Measurements from ENCODE around the gene TRAK1.

TRAK1 gene

DNA sequence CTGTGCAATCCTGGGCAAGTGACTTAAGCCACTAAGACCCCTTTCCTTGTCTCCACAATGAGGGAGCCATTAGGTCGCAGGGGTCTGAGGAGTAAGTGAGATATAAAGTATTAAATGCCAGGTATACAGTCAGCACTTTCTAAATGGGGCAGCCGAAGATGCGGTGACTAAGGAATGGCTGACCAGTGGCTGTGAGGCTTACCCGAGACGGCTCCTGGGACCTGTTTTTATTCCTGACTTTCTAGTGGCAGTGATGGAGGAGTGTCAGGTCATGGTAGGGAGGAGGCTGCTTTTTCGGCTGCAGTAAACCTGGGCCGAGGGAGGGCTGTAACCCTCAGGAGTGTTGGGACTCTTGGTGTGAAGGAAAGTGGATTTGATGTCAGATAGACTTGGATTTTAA is 52.3 kb downstream of the TRAK1 start:
- 100% methylated on average over 5 of the region's 7 CpGs for WGBS (ENCODE audit: insufficient coverage)
- Histone ChIP-seq H3K27me3 (replicated peaks in 2 of 5; ENCODE audit: control insufficient read depth in 4 of 5, insufficient read depth in 5 of 5, low read length in 4 of 5) (no peaks in the 10 kb centered on the region), H3K4me1 (ENCODE audit: control extremely low read depth in 1 of 4, control insufficient read depth in 4 of 4, insufficient read depth in 4 of 4, low read length in 3 of 4) (peaks cover 0 to 7% (median 5%) of the 10 kb centered on the region in 4 experiments), H3K4me3 (ENCODE audit: control insufficient read depth in 1 of 7, extremely low read depth in 1 of 7, insufficient read depth in 4 of 7, low read depth in 2 of 7, low read length in 6 of 7) (no peak overlapping the region), H3K27ac (ENCODE audit: insufficient read depth in 1 of 2, low read depth in 1 of 2, low read length in 2 of 2, poor library complexity in 1 of 2, severe bottlenecking in 2 of 2) (no peak overlapping the region), H3K9me3 (ENCODE audit: control extremely low read depth in 1 of 5, control insufficient read depth in 4 of 5, insufficient read depth in 2 of 5, low read depth in 1 of 5, low read length in 4 of 5) (no peaks in the 10 kb centered on the region), H3K36me3 (ENCODE audit: control insufficient read depth in 4 of 4, insufficient read depth in 4 of 4, low read length in 3 of 4) (peaks cover 0 to 10% (median 8%) of the 10 kb centered on the region in 4 experiments)
- no peak for DNase-seq
- ChIA-PET CTCF (no interaction called here), POLR2A (no interaction called here)

DNA sequence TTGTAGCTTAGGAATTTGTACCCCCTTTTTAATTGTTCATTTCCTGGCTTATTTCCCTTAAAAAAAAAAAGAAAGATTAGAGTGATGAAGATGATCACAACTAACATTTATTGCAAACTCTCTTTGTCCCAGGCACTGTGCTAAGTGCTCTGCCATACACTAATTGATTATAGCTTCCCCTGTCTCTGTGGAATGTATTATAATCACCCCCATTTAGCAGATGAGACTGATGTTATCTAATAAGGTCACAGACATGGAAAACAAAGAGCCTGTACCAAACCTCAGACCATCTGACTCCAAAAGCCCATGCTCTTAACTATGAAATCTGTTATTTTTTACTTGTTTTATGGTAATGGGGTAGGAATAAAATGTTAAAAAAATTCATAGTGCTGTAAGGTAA is 53.1 kb downstream of the TRAK1 start:
- CTCF ChIA-PET = interaction anchor here (1.5 kb wide), 1 partner anchor 45 kb away, joined by 3 read pairs; no protein-coding TSS in a partner anchor
- no peaks in the 10 kb centered on the region for H3K27me3 ChIP-seq (replicated peaks in 2 of 5; ENCODE audit: control insufficient read depth in 4 of 5, insufficient read depth in 5 of 5, low read length in 4 of 5)
- no peak overlapping the region for H3K4me3 ChIP-seq (ENCODE audit: control insufficient read depth in 1 of 7, extremely low read depth in 1 of 7, insufficient read depth in 4 of 7, low read depth in 2 of 7, low read length in 6 of 7)
- H3K36me3 ChIP-seq (ENCODE audit: control insufficient read depth in 4 of 4, insufficient read depth in 4 of 4, low read length in 3 of 4) = peaks cover 0 to 9% (median 7%) of the 10 kb centered on the region in 4 experiments
- POLR2A ChIA-PET = interaction anchor here (0.6 kb wide), 1 partner anchor 12 kb away, joined by 5 read pairs; no protein-coding TSS in a partner anchor
- H3K27ac ChIP-seq (ENCODE audit: insufficient read depth in 1 of 2, low read depth in 1 of 2, low read length in 2 of 2, poor library complexity in 1 of 2, severe bottlenecking in 2 of 2) = no peak overlapping the region
- H3K9me3 ChIP-seq (ENCODE audit: control extremely low read depth in 1 of 5, control insufficient read depth in 4 of 5, insufficient read depth in 2 of 5, low read depth in 1 of 5, low read length in 4 of 5) = no peaks in the 10 kb centered on the region
- H3K4me1 ChIP-seq (ENCODE audit: control extremely low read depth in 1 of 4, control insufficient read depth in 4 of 4, insufficient read depth in 4 of 4, low read length in 3 of 4) = peaks cover 0 to 7% (median 6%) of the 10 kb centered on the region in 4 experiments
- no peak for DNase-seq

- Histone ChIP-seq H3K4me1 (ENCODE audit: control extremely low read depth in 1 of 4, control insufficient read depth in 4 of 4, insufficient read depth in 4 of 4, low read length in 3 of 4) (peaks cover 0 to 15% (median 10%) of the 10 kb centered on the region in 4 experiments), H3K4me3 (ENCODE audit: control insufficient read depth in 1 of 7, extremely low read depth in 1 of 7, insufficient read depth in 4 of 7, low read depth in 2 of 7, low read length in 6 of 7) (no peak overlapping the region), H3K27ac (ENCODE audit: insufficient read depth in 1 of 2, low read depth in 1 of 2, low read length in 2 of 2, poor library complexity in 1 of 2, severe bottlenecking in 2 of 2) (no peak overlapping the region), H3K9me3 (ENCODE audit: control extremely low read depth in 1 of 5, control insufficient read depth in 4 of 5, insufficient read depth in 2 of 5, low read depth in 1 of 5, low read length in 4 of 5) (no peaks in the 10 kb centered on the region), H3K27me3 (replicated peaks in 2 of 5; ENCODE audit: control insufficient read depth in 4 of 5, insufficient read depth in 5 of 5, low read length in 4 of 5) (no peaks in the 10 kb centered on the region), H3K36me3 (ENCODE audit: control insufficient read depth in 4 of 4, insufficient read depth in 4 of 4, low read length in 3 of 4) (peaks cover 0 to 3% (median 1%) of the 10 kb centered on the region in 4 experiments)
- 27% methylated on average over 2 of the region's 5 CpGs for WGBS (ENCODE audit: insufficient coverage)
- ChIA-PET CTCF (no interaction called here), POLR2A (no interaction called here)
- no peak for DNase-seq
Observed at GRCh38 chr3:42148086-42148848, 57.1 kb downstream of the TRAK1 start.

- H3K27me3 ChIP-seq (replicated peaks in 2 of 5; ENCODE audit: control insufficient read depth in 4 of 5, insufficient read depth in 5 of 5, low read length in 4 of 5) = no peaks in the 10 kb centered on the region
- no peaks in the 10 kb centered on the region for H3K9me3 ChIP-seq (ENCODE audit: control extremely low read depth in 1 of 5, control insufficient read depth in 4 of 5, insufficient read depth in 2 of 5, low read depth in 1 of 5, low read length in 4 of 5)
- peaks cover 0 to 3% (median 1%) of the 10 kb centered on the region in 4 experiments for H3K36me3 ChIP-seq (ENCODE audit: control insufficient read depth in 4 of 4, insufficient read depth in 4 of 4, low read length in 3 of 4)
- ChIA-PET CTCF (no interaction called here), POLR2A (no interaction called here)
- WGBS (ENCODE audit: insufficient coverage) = 95% methylated on average over 11 of the region's 11 CpGs
- H3K4me1 ChIP-seq (ENCODE audit: control extremely low read depth in 1 of 4, control insufficient read depth in 4 of 4, insufficient read depth in 4 of 4, low read length in 3 of 4) = peaks cover 0 to 15% (median 10%) of the 10 kb centered on the region in 4 experiments
- H3K4me3 ChIP-seq (ENCODE audit: control insufficient read depth in 1 of 7, extremely low read depth in 1 of 7, insufficient read depth in 4 of 7, low read depth in 2 of 7, low read length in 6 of 7) = no peak overlapping the region
- H3K27ac ChIP-seq (ENCODE audit: insufficient read depth in 1 of 2, low read depth in 1 of 2, low read length in 2 of 2, poor library complexity in 1 of 2, severe bottlenecking in 2 of 2) = no peak overlapping the region
- DNase-seq = no peak
Observed at GRCh38 chr3:42148982-42149432, 57.9 kb downstream of the TRAK1 start.

GRCh38 chr3:42149532-42149931 is 58.4 kb downstream of the TRAK1 start:
- H3K9me3 ChIP-seq (ENCODE audit: control extremely low read depth in 1 of 5, control insufficient read depth in 4 of 5, insufficient read depth in 2 of 5, low read depth in 1 of 5, low read length in 4 of 5) = no peaks in the 10 kb centered on the region
- H3K36me3 ChIP-seq (ENCODE audit: control insufficient read depth in 4 of 4, insufficient read depth in 4 of 4, low read length in 3 of 4) = peaks cover 0 to 3% (median 1%) of the 10 kb centered on the region in 4 experiments
- WGBS (ENCODE audit: insufficient coverage) = 95% methylated on average over 3 of the region's 8 CpGs
- peaks cover 0 to 15% (median 10%) of the 10 kb centered on the region in 4 experiments for H3K4me1 ChIP-seq (ENCODE audit: control extremely low read depth in 1 of 4, control insufficient read depth in 4 of 4, insufficient read depth in 4 of 4, low read length in 3 of 4)
- H3K27me3 ChIP-seq (replicated peaks in 2 of 5; ENCODE audit: control insufficient read depth in 4 of 5, insufficient read depth in 5 of 5, low read length in 4 of 5) = no peaks in the 10 kb centered on the region
- no peak overlapping the region for H3K27ac ChIP-seq (ENCODE audit: insufficient read depth in 1 of 2, low read depth in 1 of 2, low read length in 2 of 2, poor library complexity in 1 of 2, severe bottlenecking in 2 of 2)
- POLR2A ChIA-PET = no interaction called here
- no peak overlapping the region for H3K4me3 ChIP-seq (ENCODE audit: control insufficient read depth in 1 of 7, extremely low read depth in 1 of 7, insufficient read depth in 4 of 7, low read depth in 2 of 7, low read length in 6 of 7)
- CTCF ChIA-PET = no interaction called here
- DNase-seq = no peak

DNA sequence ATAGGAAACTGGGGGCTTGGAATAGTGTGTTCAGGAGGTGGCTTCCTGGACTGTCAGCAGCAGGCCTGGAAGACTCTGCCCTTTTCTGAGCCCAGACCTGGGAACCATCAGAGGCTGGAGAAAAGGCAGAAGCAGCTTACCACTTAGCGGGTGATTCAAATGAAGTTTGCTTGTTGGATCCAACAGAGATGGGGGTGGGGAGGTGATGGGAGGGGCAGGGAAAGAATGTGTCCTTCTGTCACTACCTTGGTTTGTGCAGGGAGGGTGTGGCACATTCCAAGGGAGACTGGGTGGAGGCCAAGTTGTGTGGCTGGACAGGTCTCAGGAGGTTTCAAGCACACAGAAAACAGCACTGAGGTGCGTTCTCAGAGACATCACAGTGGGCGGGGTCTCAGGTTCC is 58.8 kb downstream of the TRAK1 start:
- H3K27me3 ChIP-seq (replicated peaks in 2 of 5; ENCODE audit: control insufficient read depth in 4 of 5, insufficient read depth in 5 of 5, low read length in 4 of 5) = no peaks in the 10 kb centered on the region
- H3K4me1 ChIP-seq (ENCODE audit: control extremely low read depth in 1 of 4, control insufficient read depth in 4 of 4, insufficient read depth in 4 of 4, low read length in 3 of 4) = peaks cover 0 to 15% (median 10%) of the 10 kb centered on the region in 4 experiments
- no peak for DNase-seq
- no peak overlapping the region for H3K4me3 ChIP-seq (ENCODE audit: control insufficient read depth in 1 of 7, extremely low read depth in 1 of 7, insufficient read depth in 4 of 7, low read depth in 2 of 7, low read length in 6 of 7)
- no peaks in the 10 kb centered on the region for H3K9me3 ChIP-seq (ENCODE audit: control extremely low read depth in 1 of 5, control insufficient read depth in 4 of 5, insufficient read depth in 2 of 5, low read depth in 1 of 5, low read length in 4 of 5)
- peaks cover 0 to 3% (median 1%) of the 10 kb centered on the region in 4 experiments for H3K36me3 ChIP-seq (ENCODE audit: control insufficient read depth in 4 of 4, insufficient read depth in 4 of 4, low read length in 3 of 4)
- no peak overlapping the region for H3K27ac ChIP-seq (ENCODE audit: insufficient read depth in 1 of 2, low read depth in 1 of 2, low read length in 2 of 2, poor library complexity in 1 of 2, severe bottlenecking in 2 of 2)
- ChIA-PET POLR2A (no interaction called here), CTCF (no interaction called here)
- 100% methylated on average over 3 of the region's 3 CpGs for WGBS (ENCODE audit: insufficient coverage)

- H3K4me3 ChIP-seq (ENCODE audit: control insufficient read depth in 1 of 7, extremely low read depth in 1 of 7, insufficient read depth in 4 of 7, low read depth in 2 of 7, low read length in 6 of 7) = no peak overlapping the region
- WGBS (ENCODE audit: insufficient coverage) = 18% methylated on average over 1 of the region's 2 CpGs
- POLR2A ChIA-PET = no interaction called here
Observed at GRCh38 chr3:42151596-42152168, 60.5 kb downstream of the TRAK1 start.

More at GRCh38 chr3:42151596-42152168, 60.5 kb downstream of the TRAK1 start:
- no peak for DNase-seq
- Histone ChIP-seq H3K4me1 (ENCODE audit: control extremely low read depth in 1 of 4, control insufficient read depth in 4 of 4, insufficient read depth in 4 of 4, low read length in 3 of 4) (peaks cover 0 to 15% (median 10%) of the 10 kb centered on the region in 4 experiments), H3K36me3 (ENCODE audit: control insufficient read depth in 4 of 4, insufficient read depth in 4 of 4, low read length in 3 of 4) (peaks cover 0 to 3% (median 1%) of the 10 kb centered on the region in 4 experiments), H3K27ac (ENCODE audit: insufficient read depth in 1 of 2, low read depth in 1 of 2, low read length in 2 of 2, poor library complexity in 1 of 2, severe bottlenecking in 2 of 2) (no peak overlapping the region), H3K27me3 (replicated peaks in 2 of 5; ENCODE audit: control insufficient read depth in 4 of 5, insufficient read depth in 5 of 5, low read length in 4 of 5) (no peaks in the 10 kb centered on the region), H3K9me3 (ENCODE audit: control extremely low read depth in 1 of 5, control insufficient read depth in 4 of 5, insufficient read depth in 2 of 5, low read depth in 1 of 5, low read length in 4 of 5) (no peaks in the 10 kb centered on the region)
- CTCF ChIA-PET = interaction anchor here (1.6 kb wide), 1 partner anchor 40 kb away, joined by 7 read pairs; no protein-coding TSS in a partner anchor
